ENCODE measurements around the gene ZNF548.

ZNF548 gene

DNA sequence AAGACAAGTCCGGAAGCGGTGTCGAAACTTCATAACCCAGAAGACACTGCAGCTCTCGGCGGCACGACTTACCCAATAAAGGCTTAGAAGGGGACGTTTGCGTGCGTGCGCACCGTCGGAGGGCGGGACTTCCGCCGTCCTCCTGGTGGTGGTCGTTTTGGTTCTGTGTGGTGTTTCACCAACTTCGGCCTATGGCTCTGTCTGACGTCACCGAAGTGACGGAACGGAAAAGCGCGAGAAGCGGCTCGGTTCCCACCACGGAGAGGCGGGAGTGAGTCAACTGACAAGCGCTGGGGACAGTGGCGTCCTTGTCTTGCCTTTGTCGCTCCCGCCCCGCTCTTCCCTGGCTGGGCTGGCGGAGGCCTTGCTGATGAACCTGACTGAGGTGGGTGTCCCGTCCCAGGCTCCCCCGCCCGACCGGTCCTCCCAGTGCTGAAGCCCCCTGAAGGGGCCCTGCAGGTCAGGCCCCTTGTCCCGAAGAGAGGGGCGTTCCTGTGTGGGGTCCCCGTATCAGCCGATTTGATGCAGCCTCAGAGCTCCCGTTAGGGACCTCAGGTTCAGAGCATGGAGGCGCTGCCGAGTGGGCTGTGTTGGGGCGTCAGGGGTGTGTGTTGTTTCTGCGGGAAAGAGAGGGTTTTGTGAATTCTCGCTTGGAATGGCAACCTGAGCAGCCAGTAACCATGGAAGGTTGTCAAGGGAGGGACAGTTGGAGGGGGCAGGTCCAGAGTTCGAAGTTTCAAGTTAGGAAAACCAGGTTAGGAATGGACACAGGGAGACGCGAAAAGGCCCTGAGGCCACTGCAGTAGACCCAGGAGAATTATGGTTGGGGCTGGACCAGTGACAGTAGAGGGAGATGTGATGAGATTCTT lies at the start of gene ZNF548:
Gene ZNF548, plus strand, starts transcription at position 125 of the 869 bp plus-strand sequence. Its CDS starts 246 bp downstream, at position 371.
- no peak within 1 kb of the TSS for H3K27ac ChIP-seq (ENCODE audit: low read length)

GRCh38 chr19:57342582-57342981 lies 47.1 kb upstream of the ZNF548 start:
- DNase-seq (ENCODE audit: low read depth, low spot score): no peak
- no CpG with 5 or more reads among the region's 6 CpGs for WGBS (ENCODE audit: insufficient coverage, insufficient read length)
- Histone ChIP-seq H3K27me3 (ENCODE audit: control insufficient read depth, insufficient read depth, low read length) (no peaks in the 10 kb centered on the region), H3K27ac (ENCODE audit: low read length) (no peak overlapping the region), H3K9me3 (ENCODE audit: control insufficient read depth, insufficient read depth, low read length) (no peaks in the 10 kb centered on the region), H3K4me1 (ENCODE audit: control insufficient read depth, insufficient read depth, low read length) (no peaks in the 10 kb centered on the region), H3K36me3 (ENCODE audit: control insufficient read depth, insufficient read depth, low read length) (no peaks in the 10 kb centered on the region), H3K4me3 (ENCODE audit: low read length) (no peak overlapping the region)

More for the DNA sequence above, at the start of gene ZNF548:
- Histone ChIP-seq H3K4me3 (ENCODE audit: low read length) (peak within 1 kb of the TSS; percentile 84), H3K36me3 (ENCODE audit: control insufficient read depth, insufficient read depth, low read length) (no peaks in the 10 kb centered on the region), H3K27me3 (ENCODE audit: control insufficient read depth, insufficient read depth, low read length) (no peaks in the 10 kb centered on the region), H3K4me1 (ENCODE audit: control insufficient read depth, insufficient read depth, low read length) (no peaks in the 10 kb centered on the region; the same call in 1 of the 2 replicates), H3K9me3 (ENCODE audit: control insufficient read depth, insufficient read depth, low read length) (no peaks in the 10 kb centered on the region)
- no CpG with 5 or more reads among the region's 50 CpGs for WGBS (ENCODE audit: insufficient coverage, insufficient read length)
- DNase-seq (ENCODE audit: low read depth, low spot score): peak; percentile 100

- Histone ChIP-seq H3K4me1 (ENCODE audit: control insufficient read depth, insufficient read depth, low read length) (no peaks in the 10 kb centered on the region), H3K36me3 (ENCODE audit: control insufficient read depth, insufficient read depth, low read length) (no peaks in the 10 kb centered on the region), H3K9me3 (ENCODE audit: control insufficient read depth, insufficient read depth, low read length) (no peaks in the 10 kb centered on the region), H3K4me3 (ENCODE audit: low read length) (no peak overlapping the region), H3K27me3 (ENCODE audit: control insufficient read depth, insufficient read depth, low read length) (no peaks in the 10 kb centered on the region), H3K27ac (ENCODE audit: low read length) (no peak overlapping the region)
- no CpG with 5 or more reads among the region's 3 CpGs for WGBS (ENCODE audit: insufficient coverage, insufficient read length)
- DNase-seq (ENCODE audit: low read depth, low spot score): no peak
Measured at GRCh38 chr19:57348136-57348535, 41.5 kb upstream of the ZNF548 start.

DNA sequence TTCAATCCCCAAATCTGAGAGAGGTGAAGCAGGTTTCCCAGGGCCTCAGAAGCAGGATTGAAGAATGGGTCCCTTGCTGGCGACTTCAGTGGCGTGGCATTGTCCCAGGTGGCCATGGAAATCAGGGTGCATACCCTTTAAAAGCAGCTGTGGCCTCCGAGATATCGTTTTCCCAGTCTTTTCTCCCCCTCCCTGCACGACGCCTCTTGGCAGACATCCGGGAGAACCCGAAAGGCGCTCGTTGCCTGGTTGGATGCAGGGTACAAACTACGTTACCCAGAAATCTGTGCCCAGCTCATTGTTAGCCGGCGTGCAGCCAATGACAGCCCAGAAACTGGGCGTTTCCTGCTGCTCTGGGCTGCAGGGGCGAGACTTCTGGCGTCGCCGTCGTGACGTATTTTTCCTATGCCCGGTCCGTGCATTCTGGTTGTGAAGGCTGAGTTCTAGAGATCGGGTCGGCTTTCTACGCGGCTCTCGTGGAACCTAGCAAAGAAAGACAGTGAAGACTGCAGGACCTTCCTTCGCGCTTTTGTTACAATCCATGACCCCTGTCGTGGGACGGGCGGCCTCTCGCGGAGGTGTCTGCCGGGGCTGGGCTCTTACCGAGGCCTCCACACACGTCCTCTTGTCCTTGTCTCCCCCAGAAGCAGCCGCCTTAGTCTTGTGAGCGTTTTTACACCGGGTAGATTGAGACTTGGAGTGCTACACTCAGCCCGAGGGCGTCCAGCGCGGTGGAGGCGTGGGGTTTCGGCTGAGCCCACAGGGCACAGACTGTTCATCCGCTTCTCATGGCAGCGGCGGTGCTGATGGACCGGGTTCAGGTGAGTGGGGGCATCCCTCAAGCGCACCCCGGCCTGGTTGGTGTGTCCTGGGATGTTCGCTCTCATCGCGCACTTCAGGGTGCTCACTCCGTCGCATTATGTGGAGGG lies 38.5 kb upstream of the ZNF548 start, which contains the start of gene ZNF304:
Gene ZNF304, plus strand, starts transcription at position 395 of the 929 bp plus-strand sequence. Its CDS starts 394 bp downstream, at position 789.
- no peak within 1 kb of the TSS for H3K27ac ChIP-seq (ENCODE audit: low read length)
- no peaks in the 10 kb centered on the region for H3K9me3 ChIP-seq (ENCODE audit: control insufficient read depth, insufficient read depth, low read length)
- peaks cover 11% of the 10 kb centered on the region; the same call in 1 of the 2 replicates for H3K36me3 ChIP-seq (ENCODE audit: control insufficient read depth, insufficient read depth, low read length)
- no CpG with 5 or more reads among the region's 57 CpGs for WGBS (ENCODE audit: insufficient coverage, insufficient read length)
- H3K4me3 ChIP-seq (ENCODE audit: low read length): peak within 1 kb of the TSS; percentile 87
- DNase-seq (ENCODE audit: low read depth, low spot score): peak; percentile 95
- H3K27me3 ChIP-seq (ENCODE audit: control insufficient read depth, insufficient read depth, low read length): no peaks in the 10 kb centered on the region
- H3K4me1 ChIP-seq (ENCODE audit: control insufficient read depth, insufficient read depth, low read length): no peaks in the 10 kb centered on the region

GRCh38 chr19:57351867-57352266 lies 37.8 kb upstream of the ZNF548 start:
- H3K4me3 ChIP-seq (ENCODE audit: low read length): peak overlapping the region; percentile 87; the same call in 1 of the 2 replicates
- no peak for DNase-seq (ENCODE audit: low read depth, low spot score)
- H3K27ac ChIP-seq (ENCODE audit: low read length): no peak overlapping the region
- peaks cover 17% of the 10 kb centered on the region; the same call in 1 of the 2 replicates for H3K36me3 ChIP-seq (ENCODE audit: control insufficient read depth, insufficient read depth, low read length)
- H3K4me1 ChIP-seq (ENCODE audit: control insufficient read depth, insufficient read depth, low read length): no peaks in the 10 kb centered on the region
- WGBS (ENCODE audit: insufficient coverage, insufficient read length): no CpG with 5 or more reads among the region's 7 CpGs
- H3K9me3 ChIP-seq (ENCODE audit: control insufficient read depth, insufficient read depth, low read length): no peaks in the 10 kb centered on the region
- H3K27me3 ChIP-seq (ENCODE audit: control insufficient read depth, insufficient read depth, low read length): no peaks in the 10 kb centered on the region

- no peaks in the 10 kb centered on the region for H3K9me3 ChIP-seq (ENCODE audit: control insufficient read depth, insufficient read depth, low read length)
- DNase-seq (ENCODE audit: low read depth, low spot score): no peak
- H3K4me3 ChIP-seq (ENCODE audit: low read length): no peak overlapping the region
- no peaks in the 10 kb centered on the region for H3K4me1 ChIP-seq (ENCODE audit: control insufficient read depth, insufficient read depth, low read length)
- WGBS (ENCODE audit: insufficient coverage, insufficient read length): no CpG with 5 or more reads among the region's 4 CpGs
- peaks cover 23% of the 10 kb centered on the region; the same call in 1 of the 2 replicates for H3K36me3 ChIP-seq (ENCODE audit: control insufficient read depth, insufficient read depth, low read length)
- H3K27me3 ChIP-seq (ENCODE audit: control insufficient read depth, insufficient read depth, low read length): no peaks in the 10 kb centered on the region
- no peak overlapping the region for H3K27ac ChIP-seq (ENCODE audit: low read length)
Measured at GRCh38 chr19:57355916-57356315, 33.7 kb upstream of the ZNF548 start.

- Histone ChIP-seq H3K4me3 (ENCODE audit: low read length) (no peak overlapping the region), H3K27me3 (ENCODE audit: control insufficient read depth, insufficient read depth, low read length) (no peaks in the 10 kb centered on the region), H3K36me3 (ENCODE audit: control insufficient read depth, insufficient read depth, low read length) (peaks cover 23% of the 10 kb centered on the region; the same call in 1 of the 2 replicates), H3K27ac (ENCODE audit: low read length) (no peak overlapping the region), H3K9me3 (ENCODE audit: control insufficient read depth, insufficient read depth, low read length) (no peaks in the 10 kb centered on the region), H3K4me1 (ENCODE audit: control insufficient read depth, insufficient read depth, low read length) (no peaks in the 10 kb centered on the region)
- no peak for DNase-seq (ENCODE audit: low read depth, low spot score)
- WGBS (ENCODE audit: insufficient coverage, insufficient read length): no CpG with 5 or more reads among the region's 5 CpGs
Measured at GRCh38 chr19:57357406-57357805, 32.2 kb upstream of the ZNF548 start.

GRCh38 chr19:57359300-57359699 lies 30.4 kb upstream of the ZNF548 start:
- H3K4me3 ChIP-seq (ENCODE audit: low read length): no peak overlapping the region
- DNase-seq (ENCODE audit: low read depth, low spot score): no peak
- no peaks in the 10 kb centered on the region for H3K27me3 ChIP-seq (ENCODE audit: control insufficient read depth, insufficient read depth, low read length)
- H3K4me1 ChIP-seq (ENCODE audit: control insufficient read depth, insufficient read depth, low read length): no peaks in the 10 kb centered on the region
- peaks cover 23% of the 10 kb centered on the region; the same call in 1 of the 2 replicates for H3K36me3 ChIP-seq (ENCODE audit: control insufficient read depth, insufficient read depth, low read length)
- no peaks in the 10 kb centered on the region for H3K9me3 ChIP-seq (ENCODE audit: control insufficient read depth, insufficient read depth, low read length)
- H3K27ac ChIP-seq (ENCODE audit: low read length): no peak overlapping the region

DNA sequence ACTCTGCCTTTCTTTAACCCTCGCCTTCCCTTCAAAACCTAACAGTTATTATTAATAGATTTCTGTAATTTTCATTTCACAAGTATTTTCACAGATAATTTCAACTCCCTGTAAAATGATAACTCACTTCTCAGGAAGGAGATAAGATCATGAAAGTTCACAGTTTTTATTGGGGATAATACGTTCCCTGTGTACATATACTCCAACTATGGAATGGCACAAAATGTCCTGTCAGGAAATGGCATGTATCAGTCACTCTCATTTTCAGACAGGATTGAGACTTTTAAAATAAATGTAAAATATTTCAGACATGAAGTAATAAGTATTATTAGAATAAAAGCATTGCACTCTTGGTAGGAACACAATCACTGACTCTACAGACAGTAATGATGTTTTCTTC lies 27.2 kb upstream of the ZNF548 start:
- H3K4me3 ChIP-seq (ENCODE audit: low read length): no peak overlapping the region; the same call in 1 of the 2 replicates
- H3K27ac ChIP-seq (ENCODE audit: low read length): no peak overlapping the region
- no CpG with 5 or more reads among the region's 2 CpGs for WGBS (ENCODE audit: insufficient coverage, insufficient read length)
- no peak for DNase-seq (ENCODE audit: low read depth, low spot score)
- no peaks in the 10 kb centered on the region for H3K27me3 ChIP-seq (ENCODE audit: control insufficient read depth, insufficient read depth, low read length)
- no peaks in the 10 kb centered on the region; the same call in 1 of the 2 replicates for H3K36me3 ChIP-seq (ENCODE audit: control insufficient read depth, insufficient read depth, low read length)
- H3K9me3 ChIP-seq (ENCODE audit: control insufficient read depth, insufficient read depth, low read length): no peaks in the 10 kb centered on the region
- H3K4me1 ChIP-seq (ENCODE audit: control insufficient read depth, insufficient read depth, low read length): no peaks in the 10 kb centered on the region

Data from iPS DF 6.9 (cell line).